HepG2 (cell line): ENCODE results near the gene GSDME. TPM values are rescaled to one million over a fixed set of nuclear protein-coding genes. Genes with fewer than 3 reads are reported as not detected.

Experiments used
- HNRNPLL ChIP-seq: fragments of 200-400 bp; formaldehyde crosslinking; IDR thresholded peaks from 2 replicates; pipeline ENCODE4 v1.6.1; 2017; ENCODE audit warnings: mild to moderate bottlenecking, low read depth, low read length; ENCODE audit not compliant: poor library complexity, severe bottlenecking
- KDM2A ChIP-seq: sonication (generic); formaldehyde crosslinking; IDR thresholded peaks from 2 replicates; pipeline ENCODE4 v1.4.0; 2020; ENCODE audit warnings: low read depth, missing genetic modification reagents, borderline replicate concordance
- KDM5B ChIP-seq: sonication (generic); formaldehyde crosslinking; IDR thresholded peaks from 2 replicates; pipeline ENCODE4 v1.4.0; 2020; ENCODE audit warnings: missing genetic modification reagents, mild to moderate bottlenecking, borderline replicate concordance
- PHF8 ChIP-seq: sonication (generic); formaldehyde crosslinking; IDR thresholded peaks from 2 replicates; pipeline ENCODE4 v1.5.0; 2020; ENCODE audit warnings: missing genetic modification reagents
- POGK ChIP-seq: sonication (generic); formaldehyde crosslinking; conservative IDR thresholded peaks from 2 replicates; pipeline ENCODE4 v1.8.0; 2022; ENCODE audit warnings: mild to moderate bottlenecking, moderate library complexity, missing genetic modification reagents
- ZBTB38 ChIP-seq: sonication (generic); formaldehyde crosslinking; IDR thresholded peaks from 2 replicates; pipeline ENCODE4 v1.5.1; 2020; ENCODE audit warnings: mild to moderate bottlenecking, missing genetic modification reagents
- ZBTB4 ChIP-seq: sonication (generic); formaldehyde crosslinking; IDR thresholded peaks from 2 replicates; pipeline ENCODE4 v1.4.0; 2020; ENCODE audit warnings: missing genetic modification reagents, mild to moderate bottlenecking, borderline replicate concordance
- ZMYM4 ChIP-seq: sonication (generic); formaldehyde crosslinking; IDR thresholded peaks from 2 replicates; pipeline ENCODE4 v1.8.1; 2023; ENCODE audit warnings: mild to moderate bottlenecking, missing genetic modification reagents
- ZNF687 ChIP-seq: sonication (generic); formaldehyde crosslinking; IDR thresholded peaks from 2 replicates; pipeline ENCODE4 v1.5.1; 2020; ENCODE audit warnings: mild to moderate bottlenecking, missing genetic modification reagents, moderate library complexity
- polyA plus RNA-seq, 8 experiments: library from polyadenylated mRNA; depleted of rRNA in 3 of 8; stranded (reverse) in 7 of 8; unstranded in 1 of 8; fragments of >200 nt; fragmentation: Illumina TruSeq in 4 of 8; extraction: Trizol in 4 of 8; gene quantifications; 2 replicates each; pipeline versions ENCODE4 v1.2.1 to v1.2.3, GENCODE V29; 2011 to 2016; ENCODE audit warnings: low read depth in 4 of 8, missing spikeins in 1 of 8, mixed read lengths in 1 of 8; ENCODE audit not compliant: insufficient read depth in 1 of 8
- total RNA-seq, 5 experiments: library from RNA; depleted of rRNA; stranded (reverse); fragments of >200 nt; fragmentation: Illumina TruSeq; extraction: Trizol; gene quantifications; 2 replicates each; pipeline ENCODE4 v1.2.3, GENCODE V29; 2016; ENCODE audit warnings: low read depth in 1 of 5

GSDME gene
- total and polyA plus RNA-seq, 2 of the 13 experiments (the other 11 are each of a cell fraction or from before 2014, with no cell fraction given): 19.2 to 28.2 TPM

- peak; percentile 37 for TF ChIP-seq KDM2A (CRISPR knock-in tag)
- TF ChIP-seq ZBTB38: peak; percentile 94
- TF ChIP-seq KDM5B (CRISPR knock-in tag): 0 out of 2 replicates have a peak, but pooled peaks have one; percentile 34
- TF ChIP-seq HNRNPLL: peak; percentile 58
- 0 out of 2 replicates have a peak, but pooled peaks have one; percentile 22 for TF ChIP-seq ZMYM4 (CRISPR knock-in tag)
- TF ChIP-seq ZBTB4 (CRISPR knock-in tag): 0 out of 2 replicates have a peak, but pooled peaks have one; percentile 34
- peak; percentile 66 for TF ChIP-seq ZNF687 (CRISPR knock-in tag)
- TF ChIP-seq PHF8 (CRISPR knock-in tag): 0 out of 2 replicates have a peak, but pooled peaks have one; percentile 23
- TF ChIP-seq POGK (CRISPR knock-in tag): 0 out of 2 replicates have a peak, but pooled peaks have one; percentile 16
Measured at GRCh38 chr7:24794751-24795406, 37.6 kb upstream of the GSDME start (continued).
